PFSK-1 (cell line): ENCODE results near the gene WDR35.

Source experiments
- POLR2AphosphoS5 ChIP-seq: IDR thresholded peaks from 2 replicates; pipeline ENCODE4 v1.6.1; 2012; ENCODE audit warnings: low read depth, mild to moderate bottlenecking, control low read depth, low read length, moderate library complexity
- REST ChIP-seq, 2 experiments: IDR thresholded peaks; 2 replicates each; pipeline versions ENCODE4 v1.6.1 to v1.8.0; 2011 to 2012; ENCODE audit warnings: low read depth in 2 of 2, low read length in 2 of 2, control low read depth in 1 of 2, inconsistent platforms in 1 of 2, mild to moderate bottlenecking in 1 of 2, moderate library complexity in 1 of 2; ENCODE audit not compliant: insufficient read depth in 1 of 2
- SIN3A ChIP-seq: IDR thresholded peaks from 2 replicates; pipeline ENCODE4 v1.6.1; 2012; ENCODE audit warnings: mild to moderate bottlenecking, low read length, moderate library complexity, borderline replicate concordance; ENCODE audit not compliant: insufficient read depth
- TAF1 ChIP-seq: IDR thresholded peaks from 2 replicates; pipeline ENCODE4 v1.6.1; 2012; ENCODE audit warnings: low read length, control low read depth, borderline replicate concordance; ENCODE audit not compliant: insufficient read depth

- TF ChIP-seq SIN3A (no peak), REST (IDR thresholded peaks at IDR 0.05; ENCODE audit: insufficient read depth in 1 of 2, low read depth in 2 of 2, low read length in 2 of 2) (no peak), POLR2AphosphoS5 (no peak), TAF1 (no peak)
Observed at GRCh38 chr2:19937004-19937403, 52.9 kb downstream of the WDR35 start.
